A375 (cell line): ENCODE results near the gene BNIP2. TPM values are rescaled to one million over a fixed set of nuclear protein-coding genes. Genes with fewer than 3 reads are reported as not detected.

Experiments
- total RNA-seq: library from RNA; depleted of rRNA; stranded (reverse); fragments of >200 nt; shearing (Covaris generic); gene quantifications from 2 replicates; pipeline ENCODE4 v1.2.3, GENCODE V29; 2014; rRNA removed

The BNIP2 gene
- 180 and 201 TPM in 2 replicates for total RNA-seq

GRCh38 chr15:59688782-59689625 lies at the start of gene BNIP2:
BNIP2 (minus strand) TSS chr15:59689320; CDS start chr15:59682457, 6,863 bp downstream.

GRCh38 chr15:59656897-59657634 lies 32.1 kb downstream of the BNIP2 start, which contains the start of gene GTF2A2:
GTF2A2 (minus strand) TSS chr15:59657515; CDS start chr15:59652277, 5,238 bp downstream.

GRCh38 chr15:59611276-59612260 lies 77.6 kb downstream of the BNIP2 start, which contains the start of gene GCNT3:
GCNT3 (plus strand) TSS chr15:59611783; CDS start chr15:59618239, 6,456 bp downstream.

Other genes with a start within 250 kb of the BNIP2 start
- gene GCNT3, start 77.5 kb downstream of the BNIP2 start, total RNA-seq, result not detected in 2 replicates
- gene GTF2A2, start 31.8 kb downstream of the BNIP2 start, total RNA-seq, result 71.8 and 84.7 TPM in 2 replicates